Prostate gland (tissue), 2 donors: ENCODE measurements around the gene ETNK1.

Experiments used
- POLR2AphosphoS5 ChIP-seq: sonication (generic); formaldehyde crosslinking; IDR thresholded peaks from one replicate; pipeline ENCODE4 v1.6.1; 2017; ENCODE audit warnings: antibody characterized with exemption
- TF ChIP-seq, protein P1 (sequence below), 4 experiments: fragments of 200-600 bp in 2 of 4; fragments of 450-650 bp in 2 of 4; sonication (generic) in 2 of 4; IDR thresholded peaks; 1 replicate in 3 of 4; 2 replicates in 1 of 4; pipeline ENCODE4 v1.5.1; 2016 to 2019; ENCODE audit warnings: antibody characterized with exemption in 4 of 4, mild to moderate bottlenecking in 2 of 4, moderate library complexity in 2 of 4

DNA sequence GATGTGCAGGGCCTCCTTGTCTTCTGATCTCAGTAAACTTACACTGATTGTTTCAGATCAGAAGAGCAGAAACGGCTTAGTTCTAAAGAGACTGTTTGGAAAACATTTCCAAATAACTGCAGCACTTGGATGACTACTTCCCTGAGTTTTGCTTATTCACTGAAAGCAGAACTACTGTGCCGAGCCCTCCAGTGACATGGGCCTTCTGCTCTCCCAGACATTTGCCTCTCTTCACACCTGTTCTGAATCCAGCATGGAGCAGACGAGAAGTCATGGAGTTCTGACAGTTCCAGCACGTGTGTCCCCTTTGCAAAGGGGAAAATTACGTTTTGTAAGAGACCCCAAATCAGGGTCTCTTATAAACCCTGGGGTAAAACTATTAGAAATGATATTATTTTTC is 31.4 kb downstream of the ETNK1 start:
- no peak for TF ChIP-seq POLR2AphosphoS5
- TF ChIP-seq, protein P1, sequence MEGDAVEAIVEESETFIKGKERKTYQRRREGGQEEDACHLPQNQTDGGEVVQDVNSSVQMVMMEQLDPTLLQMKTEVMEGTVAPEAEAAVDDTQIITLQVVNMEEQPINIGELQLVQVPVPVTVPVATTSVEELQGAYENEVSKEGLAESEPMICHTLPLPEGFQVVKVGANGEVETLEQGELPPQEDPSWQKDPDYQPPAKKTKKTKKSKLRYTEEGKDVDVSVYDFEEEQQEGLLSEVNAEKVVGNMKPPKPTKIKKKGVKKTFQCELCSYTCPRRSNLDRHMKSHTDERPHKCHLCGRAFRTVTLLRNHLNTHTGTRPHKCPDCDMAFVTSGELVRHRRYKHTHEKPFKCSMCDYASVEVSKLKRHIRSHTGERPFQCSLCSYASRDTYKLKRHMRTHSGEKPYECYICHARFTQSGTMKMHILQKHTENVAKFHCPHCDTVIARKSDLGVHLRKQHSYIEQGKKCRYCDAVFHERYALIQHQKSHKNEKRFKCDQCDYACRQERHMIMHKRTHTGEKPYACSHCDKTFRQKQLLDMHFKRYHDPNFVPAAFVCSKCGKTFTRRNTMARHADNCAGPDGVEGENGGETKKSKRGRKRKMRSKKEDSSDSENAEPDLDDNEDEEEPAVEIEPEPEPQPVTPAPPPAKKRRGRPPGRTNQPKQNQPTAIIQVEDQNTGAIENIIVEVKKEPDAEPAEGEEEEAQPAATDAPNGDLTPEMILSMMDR (IDR thresholded peaks at IDR 0.05): no peak
